Epithelial cell of esophagus (primary cell): Measurements from ENCODE around the gene IL18R1.
A peak's percentile ranks its signal among the peaks of the same experiment; 100 is the strongest.

Experiments
- DNase-seq: peaks from one replicate; pipeline ENCODE4 v3.0.0; 2010; ENCODE audit warnings: low read depth
- H3K4me3 ChIP-seq: 2 replicates; pipeline ENCODE4 v1.5.1; 2011; ENCODE audit warnings: mild to moderate bottlenecking, low read length, control low read depth
- CTCF ChIP-seq: IDR thresholded peaks from 2 replicates; pipeline ENCODE4 v1.5.1; 2011; ENCODE audit warnings: low read depth, mild to moderate bottlenecking, low read length, control low read depth, inconsistent platforms; ENCODE audit not compliant: insufficient read depth; ENCODE audit errors: missing control alignments

IL18R1 gene

GRCh38 chr2:102344397-102344796 lies 11.2 kb upstream of the IL18R1 start:
- DNase-seq, result no peak
- H3K4me3 ChIP-seq, result no peak overlapping the region
- TF ChIP-seq CTCF, result no peak

GRCh38 chr2:102345329-102345920 lies 10.2 kb upstream of the IL18R1 start:
- H3K4me3 ChIP-seq, result no peak overlapping the region
- TF ChIP-seq CTCF, result no peak
- no peak for DNase-seq

GRCh38 chr2:102346381-102347130 lies 9.0 kb upstream of the IL18R1 start:
- TF ChIP-seq CTCF, result no peak
- H3K4me3 ChIP-seq, result no peak overlapping the region
- no peak for DNase-seq

GRCh38 chr2:102350137-102350793 lies 5.3 kb upstream of the IL18R1 start:
- no peak for DNase-seq
- TF ChIP-seq CTCF, result no peak
- no peak overlapping the region for H3K4me3 ChIP-seq

GRCh38 chr2:102356381-102356712 lies 751 bp downstream of the IL18R1 start:
- peak overlapping the region; percentile 64 for H3K4me3 ChIP-seq
- no peak for TF ChIP-seq CTCF
- DNase-seq, result no peak

GRCh38 chr2:102356741-102357140 lies 1.1 kb downstream of the IL18R1 start:
- no peak overlapping the region for H3K4me3 ChIP-seq
- DNase-seq, result no peak
- no peak for TF ChIP-seq CTCF
